GM19023 (cell line): ENCODE measurements around the gene IL31.

Experiments
- ATAC-seq: cut with Tn5 transposase; IDR thresholded peaks from one replicate; pipeline ENCODE4 v1.9.1; 2021; ENCODE audit warnings: mild to moderate bottlenecking, moderate library complexity; ENCODE audit not compliant: unreplicated experiment

Gene IL31

GRCh38 chr12:122159882-122160281, 14.1 kb downstream of the IL31 start:
- no peak for ATAC-seq

- no peak for ATAC-seq
Observed at GRCh38 chr12:122158700-122159285, 15.2 kb downstream of the IL31 start.

- ATAC-seq, result no peak
Observed at GRCh38 chr12:122155705-122156104, 18.3 kb downstream of the IL31 start.

GRCh38 chr12:122152754-122153153, 21.3 kb downstream of the IL31 start:
- no peak for ATAC-seq

- no peak for ATAC-seq
Observed at GRCh38 chr12:122150127-122150681, 23.8 kb downstream of the IL31 start.

- ATAC-seq, result no peak
Observed at GRCh38 chr12:122148657-122149056, 25.4 kb downstream of the IL31 start.

GRCh38 chr12:122147514-122148290, 26.3 kb downstream of the IL31 start:
- no peak for ATAC-seq

GRCh38 chr12:122145505-122146330, 28.3 kb downstream of the IL31 start:
- no peak for ATAC-seq

GRCh38 chr12:122144885-122145284, 29.1 kb downstream of the IL31 start:
- ATAC-seq, result no peak

- ATAC-seq, result no peak
Observed at GRCh38 chr12:122142857-122143256, 31.2 kb downstream of the IL31 start.

GRCh38 chr12:122141911-122142725, 31.9 kb downstream of the IL31 start:
- ATAC-seq, result no peak

GRCh38 chr12:122140467-122141257, 33.4 kb downstream of the IL31 start:
- ATAC-seq, result no peak

- ATAC-seq, result no peak
Observed at GRCh38 chr12:122139941-122140340, 34.1 kb downstream of the IL31 start.

- ATAC-seq, result no peak
Observed at GRCh38 chr12:122139266-122139665, 34.8 kb downstream of the IL31 start.

- no peak for ATAC-seq
Observed at GRCh38 chr12:122138616-122139015, 35.4 kb downstream of the IL31 start.

GRCh38 chr12:122138181-122138580, 35.8 kb downstream of the IL31 start:
- ATAC-seq, result no peak

GRCh38 chr12:122137681-122138080, 36.3 kb downstream of the IL31 start:
- ATAC-seq, result no peak

- no peak for ATAC-seq
Observed at GRCh38 chr12:122137229-122137628, 36.8 kb downstream of the IL31 start.

- no peak for ATAC-seq
Observed at GRCh38 chr12:122135437-122136031, 38.5 kb downstream of the IL31 start.
